HG02938 (cell line): ENCODE results near the gene BAK1.

Experiments
- ATAC-seq: cut with Tn5 transposase; IDR thresholded peaks from one replicate; pipeline ENCODE4 v1.9.1; 2021; ENCODE audit warnings: mild to moderate bottlenecking, moderate library complexity; ENCODE audit not compliant: unreplicated experiment

The BAK1 gene

DNA sequence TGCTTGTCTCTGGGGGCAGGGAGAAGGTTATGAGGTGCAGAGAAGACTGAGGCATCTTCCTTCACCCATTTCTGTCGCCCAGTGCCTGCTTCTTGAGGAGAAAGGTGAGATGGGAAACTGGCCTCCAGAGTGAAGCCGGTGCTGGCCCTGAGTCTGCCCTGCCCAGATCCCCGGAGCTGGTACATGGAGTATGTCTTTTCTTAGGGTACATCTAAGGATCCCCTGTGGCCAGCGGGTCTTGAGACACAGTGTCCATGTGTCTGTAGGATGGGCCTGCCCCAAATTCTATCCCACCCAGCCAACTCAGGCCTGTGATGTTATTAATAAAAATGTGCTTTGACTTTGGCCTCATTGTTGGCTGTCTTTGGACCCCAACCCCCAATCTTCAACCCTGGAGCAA, 8.8 kb upstream of the BAK1 start:
- no peak for ATAC-seq

- no peak for ATAC-seq
Observed at GRCh38 chr6:33587529-33587928, 7.5 kb upstream of the BAK1 start.

DNA sequence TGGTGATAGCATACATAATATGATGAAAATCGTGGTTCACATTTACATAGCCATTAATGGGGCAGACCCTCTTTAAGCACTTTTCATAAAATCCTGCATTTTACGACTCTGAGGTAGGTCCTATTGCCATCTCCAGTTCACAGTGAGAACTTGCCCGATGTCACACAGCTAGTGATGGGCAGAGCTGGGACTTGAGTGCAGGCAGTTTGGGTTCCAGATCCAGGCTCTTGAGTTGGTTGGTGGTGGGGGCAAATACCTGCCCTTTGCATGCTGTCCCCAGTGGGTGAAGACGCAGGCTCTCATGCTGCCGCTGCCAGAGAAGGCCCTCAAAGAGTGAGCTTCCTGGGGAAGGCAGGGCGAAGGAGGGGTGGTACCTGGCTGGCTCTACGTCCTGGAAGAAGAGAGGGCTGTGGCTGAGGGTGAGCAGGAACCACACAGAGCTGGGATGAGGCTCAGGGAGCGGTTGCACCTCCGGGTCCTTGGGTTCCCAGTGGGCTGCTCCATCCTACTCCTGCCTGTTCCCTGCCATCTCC, 6.1 kb upstream of the BAK1 start:
- no peak for ATAC-seq

GRCh38 chr6:33585403-33586107, 5.5 kb upstream of the BAK1 start:
- no peak for ATAC-seq

DNA sequence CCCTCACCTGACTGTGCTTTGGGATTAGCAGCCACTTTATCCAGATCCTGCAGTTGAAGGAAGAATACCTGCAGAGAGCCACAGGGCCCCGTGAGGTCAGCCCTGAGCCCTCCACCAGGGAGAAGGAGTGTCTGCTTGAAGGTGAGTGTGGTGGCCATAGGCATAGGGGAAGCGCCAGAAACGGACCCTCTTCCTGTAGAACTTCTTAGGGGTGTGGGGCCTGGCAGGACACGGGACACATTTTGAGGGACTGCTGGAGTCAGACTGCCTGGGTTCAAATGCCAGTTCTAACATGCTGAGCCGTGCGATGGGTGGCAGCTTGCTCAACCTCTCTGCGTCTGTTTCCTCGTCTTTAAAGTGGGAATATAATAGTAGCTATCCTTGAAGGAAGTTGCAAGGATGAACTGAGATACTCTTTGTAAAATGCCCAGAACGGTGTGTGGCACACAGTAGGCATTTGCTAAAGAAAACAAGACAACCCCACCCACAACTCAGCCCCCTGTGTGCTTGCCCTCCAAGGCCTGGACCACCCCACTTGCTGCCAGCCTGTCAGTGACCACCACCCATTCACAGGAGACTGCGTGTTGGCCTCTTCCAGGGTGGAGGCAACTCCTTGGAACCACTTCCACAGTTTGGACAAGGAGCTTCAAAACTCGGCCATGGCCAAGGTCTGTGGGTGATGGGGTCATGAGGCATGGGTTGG, 4.8 kb upstream of the BAK1 start:
- no peak for ATAC-seq

DNA sequence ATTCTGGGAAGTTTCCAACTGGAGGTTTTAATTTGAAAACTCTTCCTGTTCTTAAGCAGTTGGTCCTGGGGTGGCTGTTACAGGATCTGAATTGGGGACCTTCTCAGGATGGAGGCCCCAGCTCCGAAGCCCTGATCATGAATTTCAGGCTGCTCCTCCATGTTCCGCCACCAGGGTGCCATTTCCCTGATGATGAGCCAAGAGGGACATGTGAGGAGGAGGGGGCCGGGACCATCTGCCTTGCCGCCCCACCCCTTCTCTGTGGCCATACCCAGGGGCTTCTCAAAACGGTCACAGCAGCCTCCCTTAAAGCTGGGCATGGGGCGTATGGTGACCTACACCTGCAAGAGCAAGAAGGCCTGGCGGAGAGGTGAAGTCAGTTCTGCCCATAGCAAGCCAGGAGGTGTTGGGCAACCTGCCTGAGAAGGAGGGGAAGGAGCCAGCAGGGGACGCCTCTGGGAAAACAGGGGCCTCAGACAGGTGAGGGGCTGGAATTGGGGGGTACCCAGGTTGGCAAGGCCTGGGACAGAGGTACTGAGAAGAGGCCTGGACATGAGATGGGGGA, 3.6 kb upstream of the BAK1 start:
- no peak for ATAC-seq

- ATAC-seq, result no peak
Observed at GRCh38 chr6:33581186-33581585, 1.1 kb upstream of the BAK1 start.

- ATAC-seq, result no peak
Observed at GRCh38 chr6:33578588-33579011, 1.5 kb downstream of the BAK1 start.

GRCh38 chr6:33578164-33578563, 1.9 kb downstream of the BAK1 start:
- ATAC-seq, result no peak

- no peak for ATAC-seq
Observed at GRCh38 chr6:33577718-33578117, 2.4 kb downstream of the BAK1 start.

GRCh38 chr6:33577106-33577535, 3.0 kb downstream of the BAK1 start:
- ATAC-seq, result no peak

DNA sequence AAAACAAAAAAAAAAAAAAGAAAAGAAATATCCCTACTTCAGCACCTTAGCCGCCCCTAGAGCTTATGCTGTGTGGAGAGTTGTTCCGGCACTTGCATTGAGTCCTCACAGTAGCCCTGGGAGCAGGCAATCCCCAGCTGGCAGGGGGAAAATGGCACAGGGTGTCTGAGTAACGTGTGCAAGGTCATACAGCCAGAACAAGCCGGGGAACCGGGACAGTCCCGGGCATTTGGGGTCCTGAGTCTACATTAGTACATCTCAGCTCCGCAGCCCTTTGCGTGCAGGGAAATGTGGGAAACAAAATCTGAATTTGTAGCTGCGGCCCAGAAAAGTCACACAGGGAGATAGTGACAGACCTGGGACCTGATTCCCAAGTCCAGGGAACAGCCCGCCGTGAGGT, 3.4 kb downstream of the BAK1 start:
- no peak for ATAC-seq

DNA sequence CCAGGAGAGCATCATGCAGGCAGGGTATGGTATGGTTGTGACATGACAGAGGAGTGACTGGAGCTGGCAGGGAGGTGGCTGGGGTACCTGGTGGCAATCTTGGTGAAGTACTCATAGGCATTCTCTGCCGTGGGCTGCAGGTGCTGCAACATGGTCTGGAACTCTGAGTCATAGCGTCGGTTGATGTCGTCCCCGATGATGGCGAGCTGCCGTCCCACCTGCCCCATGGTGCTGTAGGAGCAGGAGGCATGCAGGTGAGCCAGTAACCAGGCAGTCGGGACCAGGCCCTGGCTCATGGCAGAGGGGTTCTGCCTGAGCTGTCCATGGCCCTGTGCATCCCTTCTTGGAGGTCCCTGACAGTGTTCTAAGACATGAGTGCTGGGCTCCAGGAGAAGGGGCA, 4.9 kb downstream of the BAK1 start:
- no peak for ATAC-seq

DNA sequence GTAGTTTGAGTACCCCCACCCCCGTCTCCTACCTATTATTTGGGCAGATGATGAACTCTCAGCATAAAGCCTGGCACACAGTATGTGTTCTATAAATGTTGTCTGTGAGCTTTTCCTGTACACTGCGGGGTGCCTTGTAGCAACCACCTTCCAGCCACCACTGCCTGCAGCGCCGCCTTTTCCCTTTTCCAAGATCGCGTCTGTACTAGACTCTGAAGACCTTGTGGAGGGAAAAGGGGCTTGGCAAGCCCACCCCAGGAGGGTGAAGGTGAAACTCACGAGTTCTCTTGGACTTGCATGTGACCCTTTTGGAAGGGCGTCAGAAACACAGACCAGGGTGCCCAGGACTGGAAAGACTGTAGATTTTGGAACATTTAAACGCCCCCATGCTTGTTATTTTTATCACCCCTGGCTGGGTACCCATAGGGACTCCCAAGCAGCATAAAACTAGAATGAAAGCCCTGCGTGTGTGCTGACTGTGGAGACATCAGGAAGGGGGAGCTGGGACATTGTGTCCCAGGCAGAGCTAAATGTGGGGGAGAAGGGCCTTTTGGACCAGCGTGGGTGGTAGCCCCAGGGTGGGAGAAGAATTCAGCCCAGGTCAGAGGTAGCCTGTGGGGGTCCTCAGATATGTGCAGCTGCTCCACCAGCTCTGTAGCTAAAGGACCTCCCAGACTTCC, 8.3 kb downstream of the BAK1 start:
- ATAC-seq, result no peak

DNA sequence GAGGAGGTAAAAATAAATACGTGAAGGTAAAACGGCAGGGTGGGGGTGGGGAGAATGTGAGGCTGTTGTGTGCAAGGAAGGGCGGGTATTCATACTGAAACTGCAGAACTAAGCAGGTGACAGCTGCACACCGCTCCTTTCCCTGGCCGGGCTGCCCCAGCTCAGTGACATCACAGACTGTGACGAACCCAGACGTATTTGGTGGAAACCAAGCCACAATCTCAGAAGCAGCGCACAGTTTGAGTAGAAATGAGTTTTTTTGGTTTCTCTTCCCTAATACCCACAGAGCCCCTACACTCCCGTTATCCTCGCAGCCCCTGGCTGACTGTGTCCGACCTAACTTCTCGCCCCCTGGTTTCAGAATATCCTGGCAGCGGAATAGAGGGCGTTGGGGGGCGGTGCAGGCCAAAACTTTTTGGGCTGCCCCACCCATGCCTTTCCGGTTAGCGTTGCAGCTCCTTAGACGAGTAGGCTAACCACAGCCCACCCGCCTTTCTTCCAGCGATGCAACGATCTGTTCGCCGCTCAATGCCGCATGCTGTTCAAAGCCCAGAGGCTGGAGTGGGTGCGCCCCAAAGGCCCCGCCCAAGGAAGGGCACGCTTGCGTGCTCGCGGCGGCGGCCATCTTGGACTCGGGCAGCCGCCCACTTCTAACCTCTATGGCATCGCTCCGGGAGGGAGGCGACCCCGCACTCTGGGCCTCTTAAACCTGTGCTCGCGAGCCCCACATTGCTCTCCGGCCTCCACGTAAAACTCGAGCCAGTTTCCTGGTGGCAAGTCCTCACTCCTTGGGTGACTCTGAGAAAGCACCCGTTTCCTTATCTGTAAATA, 9.1 kb downstream of the BAK1 start:
- ATAC-seq, result peak; percentile 77

GRCh38 chr6:33568826-33569570, 11.1 kb downstream of the BAK1 start:
- ATAC-seq, result no peak

GRCh38 chr6:33567836-33568235, 12.2 kb downstream of the BAK1 start:
- no peak for ATAC-seq

- ATAC-seq, result no peak
Observed at GRCh38 chr6:33566182-33567084, 13.6 kb downstream of the BAK1 start.

GRCh38 chr6:33558801-33559200, 21.3 kb downstream of the BAK1 start:
- ATAC-seq, result no peak
